Adrenal gland (tissue), 5 donors: ENCODE results near the gene BTN3A1.

ENCODE experiments used
- CTCF ChIP-seq, 6 experiments: fragments of 450-650 bp in 4 of 6; fragments of 200-600 bp in 2 of 6; sonication (generic) in 1 of 6; IDR thresholded peaks; 1 replicate in 5 of 6; 2 replicates in 1 of 6; pipeline versions ENCODE4 v1.5.1 to v1.8.0; 2016 to 2021; ENCODE audit warnings: antibody characterized with exemption in 6 of 6, mild to moderate bottlenecking in 2 of 6, moderate library complexity in 1 of 6
- POLR2A ChIP-seq, 2 donors: fragments of 450-650 bp; IDR thresholded peaks; one replicate each; pipeline ENCODE4 v1.6.1; 2017; ENCODE audit warnings: antibody characterized with exemption in 2 of 2, mild to moderate bottlenecking in 2 of 2, moderate library complexity in 1 of 2
- donor health status: DM: no; HTN: no; CAD: no.

- no peak for TF ChIP-seq CTCF (IDR thresholded peaks at IDR 0.05)
- no peak for TF ChIP-seq POLR2A (IDR thresholded peaks at IDR 0.05)
These were observed 39.9 kb downstream of the BTN3A1 start for GRCh38 chr6:26441977-26442376.
